SK-N-SH (cell line): ENCODE results near the gene OR2T35. TPM values are rescaled to one million over a fixed set of nuclear protein-coding genes. Genes with fewer than 3 reads are reported as not detected.

Experiments used
- CTCF ChIA-PET: fragments of 300-600, 350-600 bp; formaldehyde crosslinking; extraction: SDS; loops from one replicate; lab custom pipeline; 2021; lab: Yijun Ruan, JAX
- POLR2A ChIA-PET: fragments of 350-600 bp; sonication (Branson Sonifier 250); formaldehyde crosslinking; extraction: SDS; loops from one replicate; lab custom pipeline; 2020; ENCODE audit warnings: antibody characterized with exemption, inconsistent platforms; lab: Yijun Ruan, JAX
- DNase-seq: peaks from one replicate; pipeline ENCODE4 v3.0.0; 2012
- H2AFZ ChIP-seq: fragments of 200-600 bp; sonication (generic); 2 replicates; pipeline ENCODE4 v1.8.1; 2016; ENCODE audit warnings: antibody characterized with exemption, mild to moderate bottlenecking, low read depth
- H3F3A ChIP-seq: fragments of 200-600 bp; sonication (generic); replicated peaks from 2 replicates; pipeline ENCODE3; 2016; ENCODE audit warnings: antibody characterized with exemption, mild to moderate bottlenecking; ENCODE audit not compliant: insufficient read depth
- H3K27ac ChIP-seq, 2 experiments: fragments of 200-500 bp in 1 of 2; fragments of 200-600 bp in 1 of 2; sonication (Bioruptor generic) in 1 of 2; sonication (generic), shearing (Covaris generic) in 1 of 2; 2 replicates each; pipeline versions ENCODE4 v1.5.1 to v1.6.1; 2014 to 2016; ENCODE audit warnings: low read depth in 2 of 2, inconsistent platforms in 1 of 2, low read length in 1 of 2, mild to moderate bottlenecking in 1 of 2, mixed read lengths in 1 of 2
- H3K27me3 ChIP-seq: fragments of 200-600 bp; sonication (generic), shearing (Covaris generic); 2 replicates; pipeline ENCODE4 v1.6.1; 2016; ENCODE audit warnings: mixed run types; ENCODE audit not compliant: insufficient read depth
- H3K36me3 ChIP-seq, 2 experiments: fragments of 200-500 bp in 1 of 2; fragments of 200-600 bp in 1 of 2; sonication (Bioruptor generic) in 1 of 2; sonication (generic) in 1 of 2; replicated peaks in 1 of 2; 2 replicates each; pipeline versions ENCODE3 to v1.5.1; 2014 to 2016; ENCODE audit warnings: low read length in 1 of 2, mild to moderate bottlenecking in 1 of 2; ENCODE audit not compliant: insufficient read depth in 2 of 2, control insufficient read depth in 1 of 2
- H3K4me1 ChIP-seq, 2 experiments: fragments of 200-500 bp in 1 of 2; fragments of 200-600 bp in 1 of 2; sonication (Bioruptor generic) in 1 of 2; sonication (generic), shearing (Covaris generic) in 1 of 2; 2 replicates each; pipeline versions ENCODE4 v1.5.1 to v1.6.1; 2014 to 2016; ENCODE audit warnings: low read depth in 1 of 2, low read length in 1 of 2, mixed run types in 1 of 2; ENCODE audit not compliant: insufficient read depth in 2 of 2, control insufficient read depth in 1 of 2
- H3K4me2 ChIP-seq: fragments of 200-600 bp; sonication (generic), shearing (Covaris generic); 2 replicates; pipeline ENCODE4 v1.6.1; 2017; ENCODE audit warnings: mixed run types
- H3K4me3 ChIP-seq, 2 experiments: fragments of 200-500 bp in 1 of 2; fragments of 200-600 bp in 1 of 2; sonication (Bioruptor generic) in 1 of 2; sonication (generic), shearing (Covaris generic) in 1 of 2; 2 replicates each; pipeline versions ENCODE4 v1.5.1 to v1.8.1; 2014 to 2016; ENCODE audit warnings: low read depth in 2 of 2, inconsistent platforms in 1 of 2, low read length in 1 of 2, mild to moderate bottlenecking in 1 of 2, mixed read lengths in 1 of 2, moderate library complexity in 1 of 2
- H3K79me2 ChIP-seq: fragments of 200-600 bp; sonication (generic); 2 replicates; pipeline ENCODE4 v1.8.1; 2017; ENCODE audit warnings: mild to moderate bottlenecking; ENCODE audit not compliant: insufficient read depth
- H3K9ac ChIP-seq: fragments of 200-600 bp; sonication (generic); 2 replicates; pipeline ENCODE4 v1.6.1; 2017; ENCODE audit warnings: mixed run types
- H3K9me2 ChIP-seq: fragments of 200-600 bp; sonication (generic); 2 replicates; pipeline ENCODE4 v1.6.1; 2017; ENCODE audit warnings: mixed run types
- H3K9me3 ChIP-seq: fragments of 200-600 bp; sonication (generic); 2 replicates; pipeline ENCODE4 v1.6.1; 2017; ENCODE audit warnings: mixed run types, mild to moderate bottlenecking, moderate library complexity
- H4K20me1 ChIP-seq: fragments of 200-600 bp; sonication (generic); 2 replicates; pipeline ENCODE4 v1.6.1; 2017; ENCODE audit warnings: mild to moderate bottlenecking, mixed run types; ENCODE audit not compliant: insufficient read depth
- CHD2 ChIP-seq: fragments of 150-350 bp; IDR thresholded peaks from 2 replicates; pipeline ENCODE4 v1.6.1; 2018; ENCODE audit warnings: low read length; ENCODE audit not compliant: partially characterized antibody
- EP300 ChIP-seq, 2 experiments: IDR thresholded peaks; 2 replicates each; pipeline versions ENCODE4 v1.4.0 to v1.6.1; 2012; ENCODE audit warnings: borderline replicate concordance in 1 of 2, low read depth in 1 of 2, low read length in 1 of 2
- EZH2phosphoT487 ChIP-seq: fragments of 200-600 bp; sonication (generic); IDR thresholded peaks from 2 replicates; pipeline ENCODE4 v1.6.1; 2017; ENCODE audit warnings: low read depth, mixed run types, mild to moderate bottlenecking, antibody characterized with exemption, moderate library complexity, borderline replicate concordance
- FOSL2 ChIP-seq: IDR thresholded peaks from 2 replicates; pipeline ENCODE4 v1.4.0; 2012; ENCODE audit warnings: low read depth, mild to moderate bottlenecking, moderate library complexity, borderline replicate concordance
- FOXJ3 ChIP-seq: sonication (generic); formaldehyde crosslinking; IDR thresholded peaks from 2 replicates; pipeline ENCODE4 v1.5.1; 2020; ENCODE audit warnings: mild to moderate bottlenecking, missing genetic modification reagents
- FOXM1 ChIP-seq: IDR thresholded peaks from 2 replicates; pipeline ENCODE4 v1.4.0; 2012; ENCODE audit warnings: low read depth, mild to moderate bottlenecking
- GABPA ChIP-seq: IDR thresholded peaks from 2 replicates; pipeline ENCODE4 v1.4.0; 2012; ENCODE audit warnings: low read depth, mild to moderate bottlenecking
- GATA2 ChIP-seq: sonication (generic); formaldehyde crosslinking; IDR thresholded peaks from 2 replicates; pipeline ENCODE4 v1.5.0; 2020; ENCODE audit warnings: mild to moderate bottlenecking, missing genetic modification reagents
- JUND ChIP-seq: IDR thresholded peaks from 2 replicates; pipeline ENCODE4 v1.4.0; 2012
- MAX ChIP-seq: IDR thresholded peaks from 2 replicates; pipeline ENCODE4 v1.4.0; 2012; ENCODE audit warnings: low read depth
- MEF2A ChIP-seq: IDR thresholded peaks from 2 replicates; pipeline ENCODE4 v1.4.0; 2012; ENCODE audit warnings: low read depth, borderline replicate concordance
- MXI1 ChIP-seq: IDR thresholded peaks from 2 replicates; pipeline ENCODE4 v1.6.1; 2012; ENCODE audit warnings: mild to moderate bottlenecking, low read depth, low read length, improper control_type of control experiment
- NFIC ChIP-seq: IDR thresholded peaks from 2 replicates; pipeline ENCODE4 v1.4.0; 2012; ENCODE audit warnings: borderline replicate concordance
- NRF1 ChIP-seq: IDR thresholded peaks from 2 replicates; pipeline ENCODE4 v1.6.1; 2012; ENCODE audit warnings: low read depth, mild to moderate bottlenecking, low read length
- RCOR1 ChIP-seq: fragments of 150-350 bp; IDR thresholded peaks from 2 replicates; pipeline ENCODE4 v1.6.1; 2017; ENCODE audit warnings: antibody characterized with exemption, low read length
- REST ChIP-seq: IDR thresholded peaks from 2 replicates; pipeline ENCODE4 v1.6.1; 2012; ENCODE audit warnings: mild to moderate bottlenecking, low read depth, low read length, moderate library complexity
- RFX5 ChIP-seq: IDR thresholded peaks from 2 replicates; pipeline ENCODE4 v1.6.1; 2012; ENCODE audit warnings: mild to moderate bottlenecking, improper control_type of control experiment, low read length
- RXRA ChIP-seq: IDR thresholded peaks from 2 replicates; pipeline ENCODE4 v1.4.0; 2012; ENCODE audit warnings: low read depth, mild to moderate bottlenecking, borderline replicate concordance
- SIN3A ChIP-seq: IDR thresholded peaks from 2 replicates; pipeline ENCODE4 v1.6.1; 2012; ENCODE audit warnings: low read depth, mild to moderate bottlenecking, low read length, moderate library complexity, borderline replicate concordance
- TAF1 ChIP-seq: IDR thresholded peaks from 2 replicates; pipeline ENCODE4 v1.6.1; 2012; ENCODE audit warnings: low read depth, mild to moderate bottlenecking, low read length, moderate library complexity, borderline replicate concordance
- TCF12 ChIP-seq: IDR thresholded peaks from 2 replicates; pipeline ENCODE4 v1.4.0; 2012
- WGBS: methylation state at CpG from one replicate; pipeline ENCODE4 v1.1.6; 2017; ENCODE audit warnings: low lambda C conversion rate; 5-methylcytosine and 5-hydroxymethylcytosine counted together
- polyA plus RNA-seq, 3 experiments: library from polyadenylated mRNA; depleted of rRNA; stranded (reverse); fragments of >200 nt; gene quantifications; 2 replicates each; pipeline ENCODE4 v1.2.3, GENCODE V29; 2012

OR2T35 gene
- polyA plus RNA-seq, 1 of the 3 experiments (the other 2 are of a cell fraction) = not detected

GRCh38 chr1:248593226-248593625 is 51.9 kb downstream of the OR2T35 start:
- TF ChIP-seq TAF1 (no peak), MAX (no peak), REST (no peak), GABPA (no peak), GATA2 (CRISPR knock-in tag) (no peak), RCOR1 (no peak), FOXM1 (no peak), FOXJ3 (CRISPR knock-in tag) (no peak), NRF1 (no peak), MXI1 (no peak), RXRA (no peak), JUND (no peak), NFIC (no peak)
- TF ChIP-seq, all 33 proteins: peak for 0
- 0% methylated on average over 5 of the region's 5 CpGs for WGBS
- Histone ChIP-seq H3K27ac (no peak overlapping the region), H3K79me2 (no peaks in the 10 kb centered on the region), H3F3A (no peaks in the 10 kb centered on the region), H3K4me2 (no peak overlapping the region), H3K27me3 (no peaks in the 10 kb centered on the region; the same call in 1 of the 2 replicates), H3K9ac (no peak overlapping the region), H3K4me3 (no peak overlapping the region), H3K36me3 (no peaks in the 10 kb centered on the region), H3K9me3 (no peaks in the 10 kb centered on the region), H2AFZ (no peak overlapping the region), H3K4me1 (no peaks in the 10 kb centered on the region), H4K20me1 (no peaks in the 10 kb centered on the region), H3K9me2 (no peaks in the 10 kb centered on the region)
- ChIA-PET CTCF (no interaction called here), POLR2A (no interaction called here)
- no peak for DNase-seq

- H4K20me1 ChIP-seq = no peaks in the 10 kb centered on the region
- H3F3A ChIP-seq = no peaks in the 10 kb centered on the region
- no peaks in the 10 kb centered on the region for H3K9me3 ChIP-seq
- H3K79me2 ChIP-seq = no peaks in the 10 kb centered on the region
- no peak overlapping the region for H3K4me3 ChIP-seq
- no peaks in the 10 kb centered on the region for H3K36me3 ChIP-seq
- no peaks in the 10 kb centered on the region; the same call in 1 of the 2 replicates for H3K27me3 ChIP-seq
- 0% methylated on average over 1 of the region's 1 CpG for WGBS
- H3K4me2 ChIP-seq = no peak overlapping the region
- no peaks in the 10 kb centered on the region for H3K4me1 ChIP-seq
- DNase-seq = no peak
- H3K27ac ChIP-seq = no peak overlapping the region
- no peak overlapping the region for H2AFZ ChIP-seq
- no peaks in the 10 kb centered on the region for H3K9me2 ChIP-seq
- H3K9ac ChIP-seq = no peak overlapping the region
- ChIA-PET POLR2A (no interaction called here), CTCF (no interaction called here)
- TF ChIP-seq REST = no peak
- TF ChIP-seq GABPA = no peak
- no peak for TF ChIP-seq RFX5
- TF ChIP-seq TCF12 = no peak
- no peak for TF ChIP-seq FOSL2
- no peak for TF ChIP-seq SIN3A
- TF ChIP-seq JUND = no peak
- no peak for TF ChIP-seq EZH2phosphoT487
- no peak for TF ChIP-seq EP300 (IDR thresholded peaks at IDR 0.05; ENCODE audit: borderline replicate concordance in 1 of 2, low read depth in 1 of 2, low read length in 1 of 2)
- TF ChIP-seq CHD2 = no peak
- TF ChIP-seq TAF1 = no peak
- TF ChIP-seq MEF2A = no peak
- no peak for TF ChIP-seq FOXJ3 (CRISPR knock-in tag)
Observed at GRCh38 chr1:248592655-248593054, 52.4 kb downstream of the OR2T35 start.
